Measurements from ENCODE around the gene OGFOD1. TPM values are rescaled to one million over a fixed set of nuclear protein-coding genes. Genes with fewer than 3 reads are reported as not detected.

The OGFOD1 gene
- total and polyA plus RNA-seq, 9 of the 15 experiments (the other 6 are each of a cell fraction or from before 2014, with no cell fraction given): 60.4 to 134 (median 85.8) TPM

DNA sequence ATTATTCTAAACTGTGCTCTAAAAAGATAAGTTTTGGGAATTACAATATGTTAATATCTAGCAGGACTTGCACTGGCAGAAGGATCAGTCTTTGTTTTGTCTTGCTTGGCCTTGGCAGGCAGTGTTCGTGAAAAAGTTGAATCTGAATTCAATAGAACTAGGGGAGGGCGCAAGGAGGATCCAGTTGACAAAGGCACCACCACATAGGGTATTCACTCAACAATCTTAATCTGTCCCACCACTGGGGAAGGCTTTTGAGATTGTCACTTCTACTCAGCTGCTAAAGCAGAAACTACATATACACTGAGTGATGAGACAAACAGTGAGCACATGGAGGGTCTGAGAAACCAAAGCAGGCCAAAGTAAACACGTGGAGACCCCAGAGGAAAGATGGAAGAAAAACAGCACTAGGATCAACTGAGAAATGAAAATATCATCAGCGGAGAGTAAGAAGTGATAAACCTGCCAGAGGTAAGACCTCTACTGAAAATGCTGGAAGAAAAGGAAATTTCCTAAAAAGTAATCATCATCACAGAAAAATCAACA, 28.4 kb upstream of the OGFOD1 start (continued):
- TF ChIP-seq, protein P1, sequence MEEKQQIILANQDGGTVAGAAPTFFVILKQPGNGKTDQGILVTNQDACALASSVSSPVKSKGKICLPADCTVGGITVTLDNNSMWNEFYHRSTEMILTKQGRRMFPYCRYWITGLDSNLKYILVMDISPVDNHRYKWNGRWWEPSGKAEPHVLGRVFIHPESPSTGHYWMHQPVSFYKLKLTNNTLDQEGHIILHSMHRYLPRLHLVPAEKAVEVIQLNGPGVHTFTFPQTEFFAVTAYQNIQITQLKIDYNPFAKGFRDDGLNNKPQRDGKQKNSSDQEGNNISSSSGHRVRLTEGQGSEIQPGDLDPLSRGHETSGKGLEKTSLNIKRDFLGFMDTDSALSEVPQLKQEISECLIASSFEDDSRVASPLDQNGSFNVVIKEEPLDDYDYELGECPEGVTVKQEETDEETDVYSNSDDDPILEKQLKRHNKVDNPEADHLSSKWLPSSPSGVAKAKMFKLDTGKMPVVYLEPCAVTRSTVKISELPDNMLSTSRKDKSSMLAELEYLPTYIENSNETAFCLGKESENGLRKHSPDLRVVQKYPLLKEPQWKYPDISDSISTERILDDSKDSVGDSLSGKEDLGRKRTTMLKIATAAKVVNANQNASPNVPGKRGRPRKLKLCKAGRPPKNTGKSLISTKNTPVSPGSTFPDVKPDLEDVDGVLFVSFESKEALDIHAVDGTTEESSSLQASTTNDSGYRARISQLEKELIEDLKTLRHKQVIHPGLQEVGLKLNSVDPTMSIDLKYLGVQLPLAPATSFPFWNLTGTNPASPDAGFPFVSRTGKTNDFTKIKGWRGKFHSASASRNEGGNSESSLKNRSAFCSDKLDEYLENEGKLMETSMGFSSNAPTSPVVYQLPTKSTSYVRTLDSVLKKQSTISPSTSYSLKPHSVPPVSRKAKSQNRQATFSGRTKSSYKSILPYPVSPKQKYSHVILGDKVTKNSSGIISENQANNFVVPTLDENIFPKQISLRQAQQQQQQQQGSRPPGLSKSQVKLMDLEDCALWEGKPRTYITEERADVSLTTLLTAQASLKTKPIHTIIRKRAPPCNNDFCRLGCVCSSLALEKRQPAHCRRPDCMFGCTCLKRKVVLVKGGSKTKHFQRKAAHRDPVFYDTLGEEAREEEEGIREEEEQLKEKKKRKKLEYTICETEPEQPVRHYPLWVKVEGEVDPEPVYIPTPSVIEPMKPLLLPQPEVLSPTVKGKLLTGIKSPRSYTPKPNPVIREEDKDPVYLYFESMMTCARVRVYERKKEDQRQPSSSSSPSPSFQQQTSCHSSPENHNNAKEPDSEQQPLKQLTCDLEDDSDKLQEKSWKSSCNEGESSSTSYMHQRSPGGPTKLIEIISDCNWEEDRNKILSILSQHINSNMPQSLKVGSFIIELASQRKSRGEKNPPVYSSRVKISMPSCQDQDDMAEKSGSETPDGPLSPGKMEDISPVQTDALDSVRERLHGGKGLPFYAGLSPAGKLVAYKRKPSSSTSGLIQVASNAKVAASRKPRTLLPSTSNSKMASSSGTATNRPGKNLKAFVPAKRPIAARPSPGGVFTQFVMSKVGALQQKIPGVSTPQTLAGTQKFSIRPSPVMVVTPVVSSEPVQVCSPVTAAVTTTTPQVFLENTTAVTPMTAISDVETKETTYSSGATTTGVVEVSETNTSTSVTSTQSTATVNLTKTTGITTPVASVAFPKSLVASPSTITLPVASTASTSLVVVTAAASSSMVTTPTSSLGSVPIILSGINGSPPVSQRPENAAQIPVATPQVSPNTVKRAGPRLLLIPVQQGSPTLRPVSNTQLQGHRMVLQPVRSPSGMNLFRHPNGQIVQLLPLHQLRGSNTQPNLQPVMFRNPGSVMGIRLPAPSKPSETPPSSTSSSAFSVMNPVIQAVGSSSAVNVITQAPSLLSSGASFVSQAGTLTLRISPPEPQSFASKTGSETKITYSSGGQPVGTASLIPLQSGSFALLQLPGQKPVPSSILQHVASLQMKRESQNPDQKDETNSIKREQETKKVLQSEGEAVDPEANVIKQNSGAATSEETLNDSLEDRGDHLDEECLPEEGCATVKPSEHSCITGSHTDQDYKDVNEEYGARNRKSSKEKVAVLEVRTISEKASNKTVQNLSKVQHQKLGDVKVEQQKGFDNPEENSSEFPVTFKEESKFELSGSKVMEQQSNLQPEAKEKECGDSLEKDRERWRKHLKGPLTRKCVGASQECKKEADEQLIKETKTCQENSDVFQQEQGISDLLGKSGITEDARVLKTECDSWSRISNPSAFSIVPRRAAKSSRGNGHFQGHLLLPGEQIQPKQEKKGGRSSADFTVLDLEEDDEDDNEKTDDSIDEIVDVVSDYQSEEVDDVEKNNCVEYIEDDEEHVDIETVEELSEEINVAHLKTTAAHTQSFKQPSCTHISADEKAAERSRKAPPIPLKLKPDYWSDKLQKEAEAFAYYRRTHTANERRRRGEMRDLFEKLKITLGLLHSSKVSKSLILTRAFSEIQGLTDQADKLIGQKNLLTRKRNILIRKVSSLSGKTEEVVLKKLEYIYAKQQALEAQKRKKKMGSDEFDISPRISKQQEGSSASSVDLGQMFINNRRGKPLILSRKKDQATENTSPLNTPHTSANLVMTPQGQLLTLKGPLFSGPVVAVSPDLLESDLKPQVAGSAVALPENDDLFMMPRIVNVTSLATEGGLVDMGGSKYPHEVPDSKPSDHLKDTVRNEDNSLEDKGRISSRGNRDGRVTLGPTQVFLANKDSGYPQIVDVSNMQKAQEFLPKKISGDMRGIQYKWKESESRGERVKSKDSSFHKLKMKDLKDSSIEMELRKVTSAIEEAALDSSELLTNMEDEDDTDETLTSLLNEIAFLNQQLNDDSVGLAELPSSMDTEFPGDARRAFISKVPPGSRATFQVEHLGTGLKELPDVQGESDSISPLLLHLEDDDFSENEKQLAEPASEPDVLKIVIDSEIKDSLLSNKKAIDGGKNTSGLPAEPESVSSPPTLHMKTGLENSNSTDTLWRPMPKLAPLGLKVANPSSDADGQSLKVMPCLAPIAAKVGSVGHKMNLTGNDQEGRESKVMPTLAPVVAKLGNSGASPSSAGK (IDR thresholded peaks at IDR 0.05): peak; percentile 57
- no peak for TF ChIP-seq ZNF780A (CRISPR knock-in tag; IDR thresholded peaks at IDR 0.05)
